ACC112 (cell line): ENCODE measurements around the gene DPM2.

Experiments used
- H2AFZ ChIP-seq: fragments of 200-600 bp; sonication (generic); one replicate; pipeline ENCODE4 v1.6.0; 2017; ENCODE audit warnings: antibody characterized with exemption, low read length; ENCODE audit not compliant: unreplicated experiment
- H3K27ac ChIP-seq: fragments of 200-600 bp; sonication (generic); 2 replicates; pipeline ENCODE4 v1.5.1; 2014; ENCODE audit warnings: low read depth, mild to moderate bottlenecking, antibody characterized with exemption, low read length, moderate library complexity
- H3K27me3 ChIP-seq: fragments of 200-600 bp; sonication (generic); 2 replicates; pipeline ENCODE4 v1.6.1; 2014; ENCODE audit warnings: mild to moderate bottlenecking, antibody characterized with exemption, low read length, moderate library complexity, mixed read lengths; ENCODE audit not compliant: insufficient read depth
- H3K36me3 ChIP-seq: fragments of 200-600 bp; sonication (generic); 2 replicates; pipeline ENCODE4 v1.6.1; 2016; ENCODE audit warnings: mild to moderate bottlenecking, antibody characterized with exemption, low read length, moderate library complexity, mixed read lengths; ENCODE audit not compliant: insufficient read depth
- H3K4me1 ChIP-seq: fragments of 200-600 bp; sonication (generic); one replicate; pipeline ENCODE4 v1.6.1; 2016; ENCODE audit warnings: low read length, mixed read lengths; ENCODE audit not compliant: insufficient read depth, unreplicated experiment, control insufficient read depth
- H3K4me3 ChIP-seq: fragments of 200-600 bp; sonication (generic); 2 replicates; pipeline ENCODE4 v1.5.1; 2014; ENCODE audit warnings: mild to moderate bottlenecking, low read depth, low read length
- H3K79me2 ChIP-seq: fragments of 200-600 bp; sonication (generic); one replicate; pipeline ENCODE4 v1.6.0; 2016; ENCODE audit warnings: low read length; ENCODE audit not compliant: control insufficient read depth, unreplicated experiment, insufficient read depth

Gene DPM2

GRCh38 chr9:127953154-127953553 lies 15.5 kb upstream of the DPM2 start:
- Histone ChIP-seq H3K36me3 (no peaks in the 10 kb centered on the region), H3K27ac (no peak overlapping the region), H3K79me2 (no peaks in the 10 kb centered on the region), H3K4me3 (no peak overlapping the region), H3K4me1 (peaks cover 16% of the 10 kb centered on the region), H2AFZ (no peak overlapping the region), H3K27me3 (no peaks in the 10 kb centered on the region)

GRCh38 chr9:127950513-127951289 lies 13.0 kb upstream of the DPM2 start:
- Histone ChIP-seq H3K4me3 (no peak overlapping the region), H3K36me3 (no peaks in the 10 kb centered on the region), H2AFZ (no peak overlapping the region), H3K27ac (no peak overlapping the region), H3K4me1 (peaks cover 13% of the 10 kb centered on the region), H3K27me3 (no peaks in the 10 kb centered on the region), H3K79me2 (no peaks in the 10 kb centered on the region)

- Histone ChIP-seq H3K4me1 (peaks cover 5% of the 10 kb centered on the region), H2AFZ (no peak overlapping the region), H3K27ac (no peak overlapping the region), H3K36me3 (no peaks in the 10 kb centered on the region), H3K4me3 (no peak overlapping the region), H3K27me3 (no peaks in the 10 kb centered on the region), H3K79me2 (no peaks in the 10 kb centered on the region)
Observed at GRCh38 chr9:127949827-127950512, 12.3 kb upstream of the DPM2 start.

- Histone ChIP-seq H3K4me3 (no peak overlapping the region), H3K36me3 (no peaks in the 10 kb centered on the region), H2AFZ (no peak overlapping the region), H3K4me1 (peaks cover 4% of the 10 kb centered on the region), H3K27ac (no peak overlapping the region), H3K79me2 (no peaks in the 10 kb centered on the region), H3K27me3 (no peaks in the 10 kb centered on the region)
Observed at GRCh38 chr9:127947841-127948710, 10.4 kb upstream of the DPM2 start.

- Histone ChIP-seq H3K4me3 (no peak overlapping the region), H3K4me1 (no peaks in the 10 kb centered on the region), H3K27me3 (no peaks in the 10 kb centered on the region), H3K36me3 (no peaks in the 10 kb centered on the region), H3K27ac (no peak overlapping the region), H3K79me2 (no peaks in the 10 kb centered on the region), H2AFZ (no peak overlapping the region)
Observed at GRCh38 chr9:127946728-127947127, 9.1 kb upstream of the DPM2 start.

- no peaks in the 10 kb centered on the region for H3K4me1 ChIP-seq
- H3K27me3 ChIP-seq: no peaks in the 10 kb centered on the region
- no peak overlapping the region for H3K27ac ChIP-seq
- H3K36me3 ChIP-seq: no peaks in the 10 kb centered on the region
- no peak overlapping the region for H2AFZ ChIP-seq
- H3K4me3 ChIP-seq: no peak overlapping the region
- H3K79me2 ChIP-seq: no peaks in the 10 kb centered on the region
Observed at GRCh38 chr9:127945942-127946341, 8.3 kb upstream of the DPM2 start.

- no peak overlapping the region for H2AFZ ChIP-seq
- H3K4me1 ChIP-seq: no peaks in the 10 kb centered on the region
- no peaks in the 10 kb centered on the region for H3K36me3 ChIP-seq
- no peaks in the 10 kb centered on the region for H3K79me2 ChIP-seq
- H3K4me3 ChIP-seq: no peak overlapping the region
- no peak overlapping the region for H3K27ac ChIP-seq
- no peaks in the 10 kb centered on the region for H3K27me3 ChIP-seq
Observed at GRCh38 chr9:127945338-127945737, 7.7 kb upstream of the DPM2 start.

- no peak overlapping the region for H2AFZ ChIP-seq
- H3K4me1 ChIP-seq: no peaks in the 10 kb centered on the region
- H3K36me3 ChIP-seq: no peaks in the 10 kb centered on the region
- H3K79me2 ChIP-seq: no peaks in the 10 kb centered on the region
- H3K27ac ChIP-seq: no peak overlapping the region
- H3K27me3 ChIP-seq: no peaks in the 10 kb centered on the region
- no peak overlapping the region for H3K4me3 ChIP-seq
Observed at GRCh38 chr9:127944586-127945218, 7.0 kb upstream of the DPM2 start.

GRCh38 chr9:127943731-127944144 lies 6.1 kb upstream of the DPM2 start:
- Histone ChIP-seq H3K79me2 (no peaks in the 10 kb centered on the region), H3K27ac (no peak overlapping the region), H3K36me3 (no peaks in the 10 kb centered on the region)

GRCh38 chr9:127943011-127943662 lies 5.5 kb upstream of the DPM2 start:
- Histone ChIP-seq H3K36me3 (no peaks in the 10 kb centered on the region), H2AFZ (no peak overlapping the region), H3K4me1 (no peaks in the 10 kb centered on the region)

More at GRCh38 chr9:127943731-127944144, 6.1 kb upstream of the DPM2 start:
- Histone ChIP-seq H3K4me3 (no peak overlapping the region), H3K4me1 (no peaks in the 10 kb centered on the region), H3K27me3 (no peaks in the 10 kb centered on the region), H2AFZ (no peak overlapping the region)

More at GRCh38 chr9:127943011-127943662, 5.5 kb upstream of the DPM2 start:
- no peak overlapping the region for H3K4me3 ChIP-seq
- no peak overlapping the region for H3K27ac ChIP-seq
- no peaks in the 10 kb centered on the region for H3K27me3 ChIP-seq
- H3K79me2 ChIP-seq: no peaks in the 10 kb centered on the region
